GM21619 (cell line): Measurements from ENCODE around the gene DYRK1A.
"Not testable (repeated sequence)": the region's sequence is repeated elsewhere in the genome, so short reads cannot be mapped to it uniquely, and the experiment has no call there.

Experiments used
- ATAC-seq: cut with Tn5 transposase; IDR thresholded peaks from one replicate; pipeline ENCODE4 v1.9.1; 2021; ENCODE audit not compliant: unreplicated experiment

Gene DYRK1A

DNA sequence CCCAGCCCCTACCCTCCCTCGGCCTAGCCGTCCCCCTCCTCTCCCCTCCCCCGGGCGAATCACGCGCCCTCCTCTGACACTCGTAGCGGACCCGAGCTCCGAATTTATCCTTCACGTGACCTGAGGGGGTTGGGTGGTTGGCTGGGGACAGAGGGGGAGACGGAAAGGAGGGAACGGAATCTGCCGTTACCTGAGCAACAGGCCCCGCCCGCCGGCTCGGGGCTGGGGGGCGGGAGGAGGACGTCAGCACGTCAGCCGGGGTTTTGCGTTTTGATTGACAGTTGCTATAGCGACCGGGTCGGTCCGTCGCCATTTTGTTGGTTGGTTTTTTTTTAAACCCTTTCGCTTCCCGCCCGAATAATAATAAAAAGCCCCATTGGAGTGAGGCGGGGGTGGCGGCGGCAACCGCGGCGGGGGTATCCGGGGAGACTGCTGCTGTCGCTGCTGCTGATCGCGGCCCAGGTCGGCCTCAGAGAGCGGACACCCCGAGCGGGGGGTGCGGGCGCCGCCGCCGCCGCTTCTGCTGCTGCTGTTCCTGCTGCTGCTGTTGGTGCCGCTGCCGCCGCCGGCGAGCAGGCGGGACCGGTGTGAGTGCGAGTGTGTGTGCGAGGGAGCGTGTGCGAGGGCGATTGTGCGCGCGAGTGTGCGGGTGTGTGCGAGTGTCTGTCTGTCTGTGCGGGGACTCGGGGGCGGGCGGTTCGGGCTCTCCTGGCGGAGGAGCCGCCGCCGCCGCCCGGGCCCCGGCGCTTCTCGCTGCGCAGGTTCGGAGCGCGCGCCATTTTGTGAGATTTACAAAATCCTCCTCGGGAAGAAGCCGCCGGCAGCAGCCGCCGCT is at the start of gene DYRK1A:
Gene DYRK1A, plus strand, starts transcription at position 292 of the 835 bp plus-strand sequence. CDS start 53,602 bp downstream, outside the sequence.
- peak; percentile 60 for ATAC-seq

GRCh38 chr21:37319551-37319950 is 47.0 kb upstream of the DYRK1A start:
- ATAC-seq = no peak

DNA sequence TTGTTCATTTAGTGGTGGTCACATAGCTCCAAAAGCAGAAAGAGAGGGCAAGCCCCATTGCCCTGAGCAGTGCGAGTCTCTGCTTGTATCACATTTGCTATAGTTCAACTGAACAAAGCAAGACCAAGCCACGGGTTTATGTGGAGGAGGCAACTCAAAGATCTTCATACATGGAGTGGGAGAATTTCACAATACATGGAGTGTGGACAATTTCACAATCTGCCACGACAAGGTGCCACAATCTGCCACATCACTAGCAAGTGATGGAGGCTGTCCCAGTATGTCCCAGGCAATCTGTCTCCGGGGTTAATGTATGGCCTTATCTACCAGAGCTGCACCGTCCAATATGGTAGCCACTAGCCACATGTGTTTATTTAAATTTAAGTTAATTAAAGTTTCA is 44.5 kb upstream of the DYRK1A start:
- ATAC-seq = no peak

- ATAC-seq = no peak
These were observed 42.0 kb upstream of the DYRK1A start for GRCh38 chr21:37324558-37324957.

- ATAC-seq = not testable (repeated sequence)
These were observed 38.4 kb upstream of the DYRK1A start for GRCh38 chr21:37328147-37328546.

GRCh38 chr21:37331411-37331810 is 35.2 kb upstream of the DYRK1A start:
- ATAC-seq = no peak

- no peak for ATAC-seq
These were observed 31.5 kb upstream of the DYRK1A start for GRCh38 chr21:37335053-37335452.

GRCh38 chr21:37337179-37337578 is 29.4 kb upstream of the DYRK1A start:
- ATAC-seq = no peak

DNA sequence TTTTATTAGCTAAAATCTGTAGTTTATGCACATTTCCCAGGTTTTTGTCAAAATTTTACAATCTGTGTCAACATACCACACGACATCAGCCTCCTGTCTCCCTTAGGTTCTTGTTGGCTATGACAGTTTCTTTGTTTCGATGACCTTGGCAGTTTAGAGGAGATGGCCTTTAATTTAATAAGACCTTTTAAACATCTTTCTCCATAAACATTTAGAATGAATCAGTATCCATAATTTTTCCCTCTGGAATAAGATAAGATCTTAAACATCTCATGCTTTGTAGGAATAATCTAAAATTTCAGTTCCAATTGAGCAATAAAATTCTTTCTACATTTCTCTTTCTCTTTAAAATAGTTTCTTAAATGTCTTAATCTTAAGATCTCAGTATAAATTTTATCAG is 28.7 kb upstream of the DYRK1A start:
- ATAC-seq = no peak

DNA sequence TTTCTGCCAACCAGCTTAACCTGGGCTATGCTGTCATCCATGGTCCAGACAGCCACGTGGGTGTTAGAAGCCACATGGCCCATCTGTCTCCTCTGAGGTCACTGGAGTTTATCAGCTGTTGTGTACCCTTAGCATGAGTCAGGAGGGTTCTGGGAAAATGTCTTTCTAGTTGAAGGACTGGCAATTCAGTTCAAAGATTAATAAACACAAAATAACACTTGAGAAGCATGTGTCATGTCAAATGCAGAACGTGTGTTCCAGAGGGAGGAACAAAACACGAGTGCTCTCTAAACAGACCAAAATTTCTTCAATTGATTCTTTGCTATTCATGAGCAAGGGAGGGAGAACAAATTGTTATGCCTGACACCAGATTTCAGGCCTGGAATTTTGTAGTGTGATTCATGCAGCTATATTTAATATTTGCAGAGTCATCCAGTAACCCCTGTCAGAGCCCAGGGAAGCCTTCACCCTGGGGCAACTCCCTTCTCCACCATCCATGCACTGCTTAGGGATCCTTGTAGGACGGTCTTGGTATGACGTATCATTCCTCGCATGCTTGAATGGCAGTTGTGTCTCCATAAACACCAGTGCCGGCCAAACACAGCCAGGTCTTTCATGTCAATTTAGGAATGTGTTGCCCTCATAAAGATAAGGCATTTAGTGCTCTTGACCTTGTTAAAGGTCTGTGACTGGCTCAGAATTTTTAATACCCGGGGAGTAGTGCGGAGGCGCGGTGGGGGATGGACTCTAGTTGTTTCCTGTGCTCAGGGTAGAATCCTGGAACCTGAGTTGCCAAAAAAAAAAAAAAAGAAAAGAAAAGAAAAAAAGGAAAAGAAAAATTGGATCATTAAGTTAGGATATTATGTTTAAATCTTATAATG is 27.7 kb upstream of the DYRK1A start:
- ATAC-seq = no peak

- ATAC-seq = no peak
These were observed 27.0 kb upstream of the DYRK1A start for GRCh38 chr21:37339552-37339939.

DNA sequence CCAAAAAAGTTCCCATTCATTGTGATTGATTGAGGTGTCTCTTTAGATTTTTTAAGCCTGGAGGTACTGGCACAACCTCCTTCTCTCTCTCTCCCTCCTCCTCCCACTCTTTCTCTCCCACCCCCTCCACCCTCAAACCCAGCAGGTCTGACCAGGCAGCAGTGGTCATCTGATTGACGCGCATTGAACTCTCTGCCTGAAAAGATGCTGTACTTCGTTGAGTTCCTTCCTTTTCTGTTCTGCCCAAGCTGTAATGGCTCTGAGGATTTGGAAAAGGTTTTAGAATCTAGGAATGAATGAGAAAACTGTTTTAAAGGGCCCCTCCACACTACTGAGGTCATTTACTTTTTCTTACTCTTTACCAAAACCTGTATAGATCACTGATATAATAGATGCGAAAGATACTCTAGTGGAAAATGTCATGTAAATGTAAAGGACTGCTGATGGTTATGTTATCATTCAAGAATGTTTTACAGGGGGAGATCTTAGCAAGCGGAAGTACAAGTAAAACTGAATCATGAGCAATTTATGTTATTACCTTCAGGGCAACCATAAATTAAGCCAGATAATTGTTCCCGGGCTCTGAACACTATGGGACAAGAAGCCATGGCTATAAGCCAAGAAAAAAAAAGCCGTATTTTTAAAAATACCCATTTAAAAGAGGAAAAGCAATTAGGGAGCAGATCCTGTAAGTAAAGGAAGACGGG is 25.2 kb upstream of the DYRK1A start:
- no peak for ATAC-seq

DNA sequence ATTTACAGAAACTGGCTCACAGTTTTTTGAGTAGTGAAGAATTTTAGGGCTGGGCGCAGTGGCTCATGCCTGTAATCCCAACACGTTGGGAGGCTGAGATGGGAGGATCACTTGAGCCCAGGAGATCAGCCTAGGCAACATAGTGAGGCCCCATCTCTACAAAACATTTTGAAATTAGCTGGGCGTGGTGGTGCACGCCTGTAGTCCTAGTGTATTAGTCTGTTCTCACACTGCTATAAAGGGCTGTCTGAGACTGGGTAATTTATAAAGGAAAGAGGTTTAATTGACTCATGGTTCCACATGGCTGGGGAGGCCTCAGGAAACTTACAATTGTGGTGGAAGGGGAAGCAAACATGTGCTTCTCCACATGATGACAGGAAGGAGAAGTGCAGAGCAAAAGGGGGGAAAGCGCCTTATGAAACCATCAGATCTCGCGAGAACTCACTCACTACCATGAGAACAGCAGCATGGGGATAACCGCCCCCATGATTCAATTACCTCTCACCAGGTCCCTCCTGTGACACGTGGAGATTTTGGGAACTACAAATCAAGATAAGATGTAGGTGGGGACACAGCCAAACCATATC is 24.4 kb upstream of the DYRK1A start:
- no peak for ATAC-seq

- no peak for ATAC-seq
These were observed 19.6 kb upstream of the DYRK1A start for GRCh38 chr21:37346841-37347430.

DNA sequence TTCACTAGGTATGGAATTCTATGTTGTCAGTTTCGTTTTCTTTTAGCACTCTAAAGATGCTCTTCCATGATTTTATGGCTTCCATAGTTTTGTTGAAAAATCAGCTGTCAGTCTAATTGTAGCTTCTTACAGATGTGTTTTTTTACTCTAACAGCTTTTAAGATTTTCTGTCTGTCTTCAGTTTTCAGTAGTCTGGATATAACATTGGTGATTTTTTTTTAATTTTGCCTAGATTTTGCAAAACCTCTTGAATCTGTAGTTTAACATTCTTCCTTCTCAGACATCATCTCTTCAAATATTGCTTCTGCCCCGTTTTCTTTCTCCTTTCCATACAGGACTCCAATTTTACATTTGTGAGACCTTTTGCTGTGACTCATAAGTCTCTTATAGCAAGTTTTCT is 17.9 kb upstream of the DYRK1A start:
- no peak for ATAC-seq

- no peak for ATAC-seq
These were observed 16.1 kb upstream of the DYRK1A start for GRCh38 chr21:37350472-37350871.

GRCh38 chr21:37356706-37357105 is 9.9 kb upstream of the DYRK1A start:
- no peak for ATAC-seq

DNA sequence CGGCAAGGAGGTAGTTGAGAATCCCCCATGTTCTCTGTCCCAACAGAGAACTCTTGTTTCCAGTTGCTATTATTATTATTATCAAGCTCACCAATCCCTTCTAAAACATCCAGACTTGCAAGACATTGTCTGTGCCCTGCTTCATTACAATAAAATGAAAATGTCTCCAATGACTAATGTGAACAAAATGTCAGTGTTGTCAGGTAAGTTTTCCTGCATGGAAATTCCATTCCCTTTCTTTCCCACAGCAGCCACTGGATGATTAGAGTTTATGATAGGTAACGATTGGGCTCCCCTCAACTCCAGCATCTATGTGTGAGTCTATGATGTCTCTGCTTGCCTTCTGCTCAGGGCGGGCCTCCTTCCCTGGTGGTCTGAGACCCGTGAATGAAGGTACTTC is 8.9 kb upstream of the DYRK1A start:
- no peak for ATAC-seq

DNA sequence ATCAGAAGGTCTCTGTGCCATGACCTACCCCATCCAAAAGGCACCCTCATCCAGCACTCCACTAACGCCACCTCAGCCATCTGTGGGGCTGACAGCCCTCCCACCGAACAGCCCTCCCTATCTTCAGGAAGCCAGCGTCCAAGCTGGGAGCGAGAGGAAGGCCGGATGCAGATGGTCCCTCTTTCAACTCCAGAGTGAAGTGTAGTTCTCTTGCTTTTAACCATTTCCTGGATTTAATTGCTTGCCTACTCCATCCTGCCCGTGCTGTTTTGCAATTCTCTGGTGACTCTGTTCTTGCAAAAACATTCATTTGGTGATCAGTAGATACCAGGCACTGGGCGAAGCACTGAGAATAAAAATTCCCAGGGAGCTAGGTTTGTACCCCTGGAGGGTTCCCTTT is 8.2 kb upstream of the DYRK1A start:
- no peak for ATAC-seq

DNA sequence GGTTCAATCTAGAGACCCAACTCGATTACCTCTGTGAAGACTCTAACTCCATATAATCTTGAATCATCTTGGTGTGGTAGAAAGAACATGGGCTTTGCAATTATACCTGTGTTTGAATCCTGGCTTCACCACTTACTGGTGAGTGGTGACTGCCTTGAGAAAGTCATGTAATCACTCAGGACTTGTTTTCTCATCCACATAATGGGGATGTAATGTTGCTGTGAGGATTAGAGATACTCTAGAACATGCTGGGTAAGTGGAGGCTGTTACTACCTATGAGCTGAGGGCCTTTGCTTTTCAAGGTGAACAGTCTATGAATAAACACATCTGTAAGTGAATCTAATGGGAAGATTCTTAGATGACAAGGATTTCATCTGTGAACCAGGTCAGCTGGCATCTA is 2.6 kb upstream of the DYRK1A start:
- ATAC-seq = no peak

DNA sequence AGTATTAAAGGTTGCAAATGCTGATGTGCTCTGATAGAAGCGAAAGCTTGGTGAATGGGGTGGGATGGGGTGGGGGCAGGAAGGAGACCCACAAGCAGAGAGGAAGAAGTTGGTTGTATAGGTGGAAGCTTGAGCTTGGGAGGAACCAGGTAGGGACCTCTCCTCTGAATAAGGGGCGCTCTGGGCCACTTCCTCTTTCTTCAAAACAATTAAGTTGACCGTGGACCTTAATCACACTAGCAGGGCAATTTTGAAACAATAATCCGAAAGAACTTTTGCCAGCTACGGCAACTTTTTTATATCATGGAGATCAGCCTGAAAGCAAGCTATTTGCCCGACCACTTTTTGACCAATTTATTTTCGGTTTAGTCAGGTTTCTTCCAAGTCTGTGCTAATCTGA is 1.9 kb upstream of the DYRK1A start:
- no peak for ATAC-seq
